ENCODE data around the gene ADGRD1.

The ADGRD1 gene

DNA sequence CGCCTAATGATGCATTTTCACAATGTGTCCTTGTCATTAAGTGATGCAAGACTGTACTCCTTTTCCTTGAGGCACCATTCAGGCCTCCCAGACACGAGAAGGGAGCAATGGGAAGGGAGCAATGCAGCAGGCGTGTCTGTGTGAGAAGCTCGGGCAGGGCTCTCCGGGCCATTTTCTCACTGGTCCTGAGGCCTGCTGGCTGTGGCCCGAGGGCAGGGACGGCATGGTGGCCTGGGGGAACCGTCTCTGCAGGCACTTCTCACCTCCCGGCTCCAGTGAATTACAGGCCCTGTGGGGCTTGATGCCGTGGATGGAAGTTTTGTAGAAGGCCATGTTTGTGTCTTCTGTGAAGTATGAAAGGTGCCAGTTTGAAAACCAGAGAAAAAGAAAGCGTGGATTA is 71.0 kb downstream of the ADGRD1 start:
- DNase-seq (ENCODE audit: low read depth, low spot score) = no peak

DNA sequence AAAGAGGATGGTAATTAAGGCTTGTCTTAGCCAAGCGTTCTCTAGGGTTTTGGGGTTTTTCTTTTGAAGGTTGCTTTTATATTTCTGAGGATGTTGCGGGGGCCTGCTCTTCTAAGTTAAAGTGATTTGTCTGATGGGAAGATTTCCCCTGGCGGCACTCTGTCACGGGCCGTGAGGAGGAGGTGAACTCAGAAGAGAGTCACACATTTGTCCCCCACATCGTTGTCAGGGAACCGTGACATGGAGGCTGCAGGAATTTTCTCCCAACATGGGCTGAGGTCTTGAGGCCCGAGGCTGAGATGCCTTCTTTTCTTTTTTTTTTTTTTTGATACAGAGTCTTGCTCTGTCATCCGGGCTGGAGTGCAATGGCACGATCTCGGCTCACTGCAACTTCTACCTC is 71.5 kb downstream of the ADGRD1 start:
- DNase-seq (ENCODE audit: low read depth, low spot score) = no peak

DNA sequence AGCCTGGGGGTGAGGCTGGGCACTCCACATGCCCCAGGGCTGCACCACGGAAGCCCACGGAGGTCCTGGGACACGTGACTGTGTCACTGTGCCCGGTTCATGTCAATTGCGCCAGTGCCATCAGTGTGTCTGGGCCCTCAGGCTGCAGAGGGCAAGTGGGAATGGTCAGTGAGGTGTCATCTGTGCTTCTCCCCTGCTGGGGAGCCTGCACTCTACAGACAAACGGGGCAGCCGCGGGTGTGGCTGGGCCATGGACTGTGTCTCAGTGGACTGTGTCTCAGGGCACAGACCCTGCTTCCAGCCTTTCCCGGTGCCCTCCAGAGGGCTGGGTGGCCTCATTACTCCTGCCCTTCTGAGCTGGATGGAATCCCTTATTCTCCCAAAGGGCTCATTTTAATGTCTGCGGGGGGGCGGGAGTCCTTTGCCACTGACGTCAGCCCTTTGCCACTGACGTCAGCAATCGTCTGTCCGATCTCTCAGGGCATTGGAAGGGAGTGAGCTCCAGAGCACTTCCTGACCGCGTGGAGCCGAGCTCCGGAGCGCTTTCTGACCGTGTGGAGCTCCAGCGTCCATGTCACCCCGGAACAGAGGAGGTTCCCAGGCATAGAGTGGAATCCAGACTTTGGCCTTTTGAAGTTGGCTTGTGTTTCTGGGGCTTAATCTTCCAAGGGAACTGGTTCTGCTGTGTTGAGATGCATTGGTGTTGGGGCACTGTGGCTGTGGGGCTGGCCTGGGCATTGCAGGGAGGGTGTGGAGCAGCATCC is 72.4 kb downstream of the ADGRD1 start:
- no peak for DNase-seq (ENCODE audit: low read depth, low spot score)

DNA sequence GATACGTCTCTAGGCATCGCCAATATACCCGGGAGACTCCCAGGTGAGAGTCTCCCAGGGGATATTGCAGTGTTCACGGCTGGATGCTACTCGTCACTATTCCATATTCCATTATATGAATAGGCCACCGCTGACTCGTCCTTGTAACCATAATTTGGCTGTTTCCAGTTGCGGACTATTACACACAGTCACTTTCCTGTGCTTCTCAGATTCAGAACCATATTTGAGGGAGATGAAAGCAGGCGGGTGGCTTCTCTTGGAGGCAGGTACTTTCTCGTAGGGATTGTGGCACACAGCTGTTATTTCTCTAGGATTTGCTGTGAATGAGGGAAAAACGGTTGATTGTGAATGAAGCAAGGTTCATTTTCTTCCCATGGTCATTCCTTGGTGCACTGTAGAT is 73.0 kb downstream of the ADGRD1 start:
- DNase-seq (ENCODE audit: low read depth, low spot score) = no peak

DNA sequence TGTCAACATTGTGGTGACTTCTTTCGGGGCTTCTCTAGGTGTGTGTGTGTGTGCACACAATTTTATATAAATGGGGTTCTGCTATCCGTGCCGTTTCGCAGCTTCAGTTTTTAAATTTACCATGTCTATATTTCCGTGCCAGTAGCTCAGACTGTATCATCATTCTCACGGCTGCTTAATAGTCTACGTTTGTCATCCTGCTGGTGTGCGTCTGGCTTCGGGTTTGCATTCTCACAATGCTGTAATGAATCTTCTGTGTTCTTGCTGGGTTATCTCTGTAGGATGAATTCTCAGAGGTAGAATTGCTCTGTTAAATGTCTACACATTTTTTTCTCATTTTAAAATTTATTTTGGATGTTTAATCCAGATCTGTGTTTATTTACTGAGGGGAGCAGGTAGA is 73.6 kb downstream of the ADGRD1 start:
- no peak for DNase-seq (ENCODE audit: low read depth, low spot score)

DNA sequence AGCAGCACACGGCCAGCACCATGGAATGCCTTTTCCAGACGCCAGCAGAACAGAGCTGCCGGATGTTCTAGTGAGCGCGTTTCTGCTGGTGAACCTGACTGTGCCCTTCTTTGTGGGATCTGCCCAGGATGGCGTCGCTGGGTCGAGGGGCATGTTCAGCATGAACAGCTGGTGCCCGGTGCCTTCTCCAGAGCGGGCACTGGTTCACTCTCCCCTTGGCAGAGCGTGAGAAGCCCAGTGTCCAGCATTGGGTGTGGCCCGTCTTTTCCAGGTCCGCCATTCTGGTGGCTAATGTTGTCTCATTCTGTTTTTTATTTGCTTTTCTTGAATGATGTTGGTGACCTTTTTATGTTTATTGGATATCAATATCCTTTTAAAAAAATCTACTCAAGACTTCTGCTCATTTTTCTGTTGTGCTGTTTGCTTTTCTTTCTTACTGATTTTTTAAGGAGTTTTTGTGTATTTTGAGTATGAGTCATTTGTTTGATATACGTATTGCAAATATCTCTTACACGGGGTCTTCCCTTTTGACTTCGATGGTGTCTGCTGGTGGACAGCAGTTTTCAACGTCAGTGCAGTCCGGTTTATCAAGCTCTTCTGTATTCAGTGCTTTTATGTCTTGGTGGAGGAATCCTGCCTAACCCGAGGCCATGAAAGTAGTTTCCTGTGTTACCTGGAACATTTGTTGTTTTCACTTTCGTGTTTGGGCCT is 74.3 kb downstream of the ADGRD1 start:
- DNase-seq (ENCODE audit: low read depth, low spot score) = no peak

DNA sequence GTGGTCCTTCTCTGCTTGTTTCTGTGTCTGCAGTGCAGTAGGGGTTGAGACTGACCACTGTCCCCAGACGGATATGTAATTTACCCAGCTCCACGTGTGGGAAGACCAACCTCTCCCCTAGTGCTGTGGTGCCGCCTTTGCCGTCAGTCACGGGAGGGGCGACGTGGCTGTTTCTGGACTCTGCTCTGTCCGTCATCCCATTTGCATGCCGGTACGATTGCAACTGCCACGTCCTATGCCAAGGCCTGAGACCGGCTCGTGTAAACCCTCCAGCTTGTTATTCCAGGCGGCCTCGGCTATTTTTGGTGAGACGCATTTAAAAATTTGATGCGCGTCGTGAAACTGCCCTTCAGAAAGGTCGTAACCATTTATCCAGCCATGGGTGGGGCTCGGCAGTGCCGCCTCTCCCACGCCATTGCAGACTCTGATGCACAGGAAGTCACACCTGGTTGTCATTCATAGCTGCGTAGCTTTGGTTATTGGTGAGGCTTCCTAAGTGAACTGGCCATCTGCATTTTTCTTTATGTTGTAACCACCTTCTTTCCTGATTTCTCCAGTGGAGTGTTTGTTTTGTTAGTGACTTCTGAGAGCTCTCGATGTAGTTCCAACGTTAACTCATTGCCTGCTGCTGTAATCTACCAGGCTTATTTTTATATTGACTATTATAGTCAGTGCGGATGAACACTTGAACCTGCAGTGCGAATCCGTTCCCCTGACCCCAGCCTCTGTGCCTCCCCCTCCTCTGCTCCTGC is 75.1 kb downstream of the ADGRD1 start:
- DNase-seq (ENCODE audit: low read depth, low spot score) = no peak

DNA sequence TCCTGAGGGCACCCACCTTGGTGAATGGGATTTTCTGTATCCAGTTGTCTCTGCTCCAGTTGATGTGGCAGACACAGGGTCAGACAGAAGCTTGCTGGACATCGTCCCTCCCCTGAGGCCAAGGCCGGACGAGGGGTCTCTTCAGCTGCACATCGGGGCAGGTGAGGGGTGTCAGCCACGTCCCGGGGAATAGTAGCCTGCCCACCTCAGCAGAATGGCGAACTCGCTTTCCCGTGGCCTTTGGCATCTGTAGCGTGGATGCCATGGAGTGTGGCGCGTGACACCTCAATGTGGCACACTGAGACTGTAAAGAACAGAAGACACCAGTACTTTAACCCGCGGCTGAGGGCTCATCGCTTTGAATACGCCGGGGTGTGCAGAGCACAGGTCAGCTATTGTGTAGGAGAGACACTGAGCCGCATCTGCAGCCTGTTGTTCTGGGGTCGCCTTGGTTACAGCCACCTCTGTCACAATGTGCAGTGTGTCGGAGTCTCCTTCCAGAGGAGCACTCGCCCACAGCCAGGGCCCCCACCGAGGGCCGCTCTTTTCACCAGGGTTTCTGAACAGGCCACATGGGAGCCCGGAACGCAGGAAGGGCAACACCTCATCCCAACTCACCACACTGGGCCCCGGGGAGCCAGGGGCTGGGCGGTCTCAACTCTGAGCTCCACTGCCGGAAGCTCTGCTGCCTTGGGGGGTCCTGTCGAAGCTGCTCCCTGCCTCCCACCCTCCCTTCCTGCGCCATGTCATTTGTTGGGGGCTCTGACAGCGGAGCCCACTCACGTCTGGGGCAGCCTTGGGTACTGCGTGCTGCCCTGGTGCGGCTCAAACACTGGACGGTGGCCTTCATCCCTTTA is 77.0 kb downstream of the ADGRD1 start:
- DNase-seq (ENCODE audit: low read depth, low spot score) = no peak

DNA sequence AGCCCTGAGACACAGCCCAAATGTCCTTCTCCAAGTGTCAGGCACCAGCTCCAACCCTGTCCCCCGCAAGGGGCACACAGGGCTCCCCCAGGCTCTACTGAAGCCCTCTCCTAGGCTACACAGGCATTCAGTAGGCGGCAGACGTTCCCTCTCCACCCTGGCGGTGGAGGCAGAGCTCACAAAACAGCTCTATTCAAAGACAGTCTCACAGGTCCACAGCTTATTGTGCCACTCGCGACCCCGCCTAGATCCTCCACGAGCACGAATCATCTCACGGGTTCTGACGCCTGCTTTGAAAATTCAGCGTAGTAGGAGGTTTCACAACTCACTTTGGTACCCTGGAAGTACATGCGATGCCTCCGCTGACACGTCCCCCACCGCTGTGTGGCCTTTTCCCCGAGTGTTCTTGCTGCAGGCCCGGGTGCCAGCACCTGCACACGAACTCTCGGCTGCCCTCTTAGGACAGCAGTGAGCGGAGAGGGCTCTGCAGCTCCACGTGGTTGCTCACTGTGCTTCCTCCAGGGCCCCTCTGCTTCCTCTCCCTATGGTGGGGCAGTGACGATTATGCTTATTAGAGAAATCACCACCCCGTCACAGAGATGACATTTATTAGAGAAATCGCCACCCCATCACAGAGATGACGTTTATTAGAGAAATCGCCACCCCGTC is 78.5 kb downstream of the ADGRD1 start:
- DNase-seq (ENCODE audit: low read depth, low spot score) = no peak

DNA sequence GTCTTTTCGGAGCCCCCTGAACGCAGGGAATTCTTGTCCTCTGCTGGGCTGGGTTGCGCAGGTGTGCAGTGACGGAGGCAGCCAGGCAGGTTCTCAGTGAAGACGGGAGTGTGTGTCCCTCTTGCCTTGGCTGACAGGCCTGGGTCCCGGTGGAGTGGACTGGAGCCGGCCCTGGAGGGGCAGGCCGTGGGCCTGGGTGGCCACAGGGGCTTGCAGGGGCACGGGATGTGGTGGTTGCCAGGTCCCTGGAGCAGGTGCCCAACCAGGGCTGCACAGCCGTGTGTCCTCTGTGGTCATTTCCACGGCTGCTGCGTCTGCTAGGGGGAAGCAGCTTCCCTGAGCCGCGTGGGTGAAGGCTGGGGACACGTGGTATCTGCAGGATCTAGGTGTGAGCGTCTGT is 79.8 kb downstream of the ADGRD1 start:
- no peak for DNase-seq (ENCODE audit: low read depth, low spot score)

DNA sequence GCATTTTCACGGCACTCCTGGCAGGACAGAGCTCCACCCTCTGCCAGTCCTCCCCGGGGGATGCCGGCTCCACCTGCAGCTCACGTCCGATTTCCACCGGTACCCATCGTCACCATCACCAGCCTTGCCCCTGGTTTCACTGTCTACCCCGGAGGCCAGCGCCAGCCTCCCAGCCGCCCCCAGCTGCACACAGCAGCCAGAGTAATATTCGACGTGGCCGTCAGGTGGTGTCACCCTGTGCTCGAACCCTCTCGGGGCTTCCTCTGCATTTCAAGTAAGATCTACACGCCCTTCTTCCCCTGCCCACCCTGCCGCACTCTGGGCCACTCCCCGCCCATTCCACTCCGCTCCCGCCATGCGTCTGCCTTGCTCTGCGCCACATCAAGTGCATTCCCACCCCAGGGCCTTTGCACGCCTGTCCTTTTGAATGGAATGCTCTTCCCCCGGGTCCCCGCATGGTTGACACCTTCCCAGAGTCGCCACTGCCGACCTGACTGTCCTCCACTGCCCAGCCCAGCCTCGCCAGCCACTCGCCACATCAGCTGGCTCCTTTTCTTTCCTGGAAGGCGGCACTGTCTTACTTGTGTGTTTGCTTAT is 80.3 kb downstream of the ADGRD1 start:
- DNase-seq (ENCODE audit: low read depth, low spot score) = no peak

DNA sequence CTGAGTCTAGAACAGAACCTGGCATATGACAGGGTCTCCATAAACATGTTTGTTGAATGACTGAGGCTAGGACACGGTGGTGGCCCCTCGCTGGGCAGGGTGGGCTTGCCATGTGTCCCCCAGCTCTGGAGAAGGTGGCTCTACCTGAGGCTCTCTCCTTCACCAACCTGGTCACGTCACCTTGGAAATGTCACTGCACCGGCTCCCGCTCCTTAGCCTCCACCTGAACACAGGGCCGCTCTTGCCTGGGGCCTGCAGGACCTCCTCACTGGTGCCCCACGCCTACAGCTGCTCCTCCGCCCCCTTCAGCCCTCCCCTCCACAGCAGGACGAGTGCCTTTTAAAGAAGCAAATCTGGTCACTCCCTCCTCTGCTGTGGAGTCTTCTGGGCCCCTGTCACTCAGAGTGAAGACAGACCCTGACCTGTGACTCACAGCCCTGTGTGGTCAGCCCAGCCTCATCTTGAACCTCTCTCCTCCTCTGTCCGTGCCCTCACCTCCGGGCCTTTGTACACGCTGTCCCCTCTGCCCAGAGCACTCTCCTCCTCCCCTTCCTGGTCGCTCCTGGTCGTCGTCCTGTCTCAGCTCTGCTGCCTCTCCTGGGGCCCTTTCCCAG is 81.0 kb downstream of the ADGRD1 start:
- no peak for DNase-seq (ENCODE audit: low read depth, low spot score)

DNA sequence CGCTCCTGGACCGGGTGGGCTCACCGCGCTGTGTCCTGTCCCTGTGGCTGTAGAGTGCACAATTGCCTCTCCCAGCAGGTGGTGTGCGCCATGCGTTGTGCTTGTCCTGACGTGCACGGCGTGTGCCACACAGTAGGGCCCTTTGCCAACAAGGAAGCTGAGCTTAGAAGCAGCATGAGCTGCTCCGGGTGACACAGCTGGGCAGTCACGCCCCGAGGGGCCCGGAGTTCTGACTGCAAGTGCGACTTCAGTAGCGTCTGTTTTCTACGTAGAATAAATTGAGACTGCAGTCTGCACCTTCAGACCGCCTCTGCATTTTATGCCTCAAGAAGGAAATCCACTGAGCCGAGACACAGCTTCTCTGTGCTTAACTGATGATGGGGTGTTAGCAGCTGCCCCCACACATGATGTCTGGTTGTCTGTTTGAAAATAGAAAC is 81.6 kb downstream of the ADGRD1 start:
- DNase-seq (ENCODE audit: low read depth, low spot score) = no peak

DNA sequence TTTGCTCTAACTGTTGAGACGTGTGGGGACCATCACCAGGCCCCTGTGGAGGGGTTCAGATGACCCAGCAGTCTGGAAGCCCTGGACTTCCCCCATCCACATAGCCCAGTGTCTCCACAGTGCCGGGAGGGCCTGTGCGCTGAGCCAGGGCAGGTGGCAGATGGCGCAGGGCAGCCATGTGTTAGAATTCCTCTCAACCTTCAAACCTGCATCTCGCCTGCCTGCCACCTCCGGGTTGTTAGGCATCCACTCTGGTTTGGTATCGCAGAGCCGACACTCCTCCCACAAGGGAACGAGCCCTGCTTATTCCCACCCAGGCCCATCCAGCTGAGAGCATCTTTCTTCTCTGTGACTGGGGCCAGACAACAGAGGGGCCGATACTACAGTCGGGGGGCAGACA is 84.5 kb downstream of the ADGRD1 start:
- DNase-seq (ENCODE audit: low read depth, low spot score) = no peak

DNA sequence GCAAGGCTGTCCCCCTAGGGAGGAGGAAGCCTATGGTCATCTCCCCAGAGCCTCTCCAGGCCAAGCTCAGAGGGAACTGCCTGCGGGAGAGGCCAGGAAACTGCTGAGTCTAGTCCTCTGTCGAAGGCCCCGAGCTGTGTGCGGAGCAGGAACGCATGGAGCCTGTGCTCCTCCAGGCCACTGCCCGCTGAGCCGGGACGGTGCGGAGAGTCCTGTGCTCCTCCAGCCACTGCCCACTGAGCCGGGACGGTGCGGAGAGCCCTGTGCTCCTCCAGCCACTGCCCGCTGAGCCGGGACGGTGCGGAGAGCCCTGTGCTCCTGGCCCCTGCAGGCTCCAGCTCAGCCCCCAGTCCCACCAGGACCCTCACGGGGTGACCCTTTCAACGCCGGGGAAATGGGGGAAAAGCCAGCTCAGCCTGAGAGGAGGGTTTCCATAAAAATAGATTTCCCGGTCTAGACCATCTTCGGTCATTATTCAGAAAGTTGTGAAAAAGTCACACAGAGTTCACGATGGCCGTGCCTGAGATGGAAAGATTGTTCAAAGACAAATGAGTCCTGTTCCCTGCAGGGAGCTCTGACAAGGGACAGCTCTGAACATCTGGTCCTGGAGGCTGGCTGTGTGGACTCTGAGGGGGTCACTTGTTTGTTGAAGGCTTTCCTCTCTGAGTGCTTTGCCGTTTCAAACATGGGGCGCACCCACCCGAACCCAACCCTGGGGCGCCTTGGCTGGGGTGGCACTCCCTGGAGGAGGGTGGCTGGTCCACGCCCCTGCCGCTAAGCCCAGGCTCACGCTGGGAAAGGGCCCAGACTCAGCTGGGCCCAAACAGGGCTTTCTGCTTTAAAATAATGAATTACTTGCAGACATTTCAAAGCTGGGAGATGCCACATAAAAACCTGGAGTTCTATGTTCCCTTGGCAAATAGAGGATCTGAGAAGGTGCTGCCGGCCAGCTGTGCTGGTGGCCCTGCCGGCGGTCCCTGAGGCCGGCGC is 85.5 kb downstream of the ADGRD1 start:
- no peak for DNase-seq (ENCODE audit: low read depth, low spot score)

DNA sequence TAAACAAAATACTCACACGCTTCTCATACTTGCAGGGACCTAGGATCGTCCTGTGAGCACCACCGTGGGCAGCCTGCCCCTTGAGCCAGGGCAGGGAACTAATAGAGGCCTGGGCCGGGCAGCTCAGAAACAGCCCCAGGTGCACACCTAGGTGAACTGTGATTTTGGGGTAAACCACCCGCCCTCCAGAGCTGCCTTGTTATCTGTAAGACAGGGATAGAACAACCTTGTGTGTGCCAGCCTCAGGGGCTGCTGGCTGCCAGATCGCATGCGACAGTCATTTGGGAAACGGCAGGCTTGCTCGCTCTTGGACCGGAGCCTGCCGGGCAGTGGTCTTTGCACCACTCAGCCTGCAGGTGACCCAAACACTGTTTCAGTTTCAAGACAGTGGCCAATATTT is 86.8 kb downstream of the ADGRD1 start:
- no peak for DNase-seq (ENCODE audit: low read depth, low spot score)

DNA sequence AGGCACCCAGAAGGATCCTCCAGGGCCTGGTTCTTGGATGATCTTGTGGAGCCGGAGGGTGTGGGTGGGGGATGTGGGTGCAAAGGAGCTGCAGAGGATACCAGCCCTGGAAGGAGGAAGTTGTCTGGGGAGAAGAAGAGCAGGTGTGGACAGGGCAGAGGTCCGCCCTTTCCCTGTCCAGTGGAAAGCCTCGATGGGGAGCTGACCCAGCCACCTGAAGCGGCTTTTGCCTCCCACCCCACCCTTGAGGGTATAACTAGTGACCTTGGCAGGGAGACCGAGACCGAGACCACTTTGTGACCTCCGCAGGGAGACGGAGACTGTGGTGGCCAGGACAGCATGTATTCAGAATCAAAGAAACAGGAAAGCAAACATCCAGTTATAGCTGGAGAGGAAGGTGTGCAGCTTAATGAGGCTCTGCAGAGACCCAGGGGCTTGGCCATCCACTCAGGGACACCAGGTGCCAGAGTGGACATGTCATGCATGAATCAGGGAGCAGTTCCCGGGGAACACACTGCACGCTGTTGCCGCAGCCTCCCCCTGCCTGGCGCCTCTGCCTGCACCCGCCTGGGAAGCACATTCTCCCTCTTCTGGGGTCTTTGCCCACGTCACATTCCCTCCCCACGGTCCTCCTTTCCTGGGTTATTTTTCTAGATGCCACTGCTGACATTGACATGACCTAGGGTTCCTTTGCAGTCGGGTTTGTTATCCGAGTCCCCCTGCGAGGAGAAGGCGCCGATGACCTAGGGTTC is 87.7 kb downstream of the ADGRD1 start:
- no peak for DNase-seq (ENCODE audit: low read depth, low spot score)

Data from astrocyte of the hippocampus (primary cell).